AG10803 (cell line): ENCODE data around the gene RBM42.
"Not testable (repeated sequence)": the region's sequence is repeated elsewhere in the genome, so short reads cannot be mapped to it uniquely, and the experiment has no call there.

Experiments
- DNase-seq: peaks from one replicate; pipeline ENCODE4 v3.0.0; 2010; ENCODE audit warnings: low read depth
- H3K4me3 ChIP-seq: 2 replicates; pipeline ENCODE4 v1.5.1; 2011; ENCODE audit warnings: mild to moderate bottlenecking, low read length, control low read depth
- TF ChIP-seq, protein P1 (sequence below): conservative IDR thresholded peaks from 2 replicates; pipeline ENCODE4 v1.5.1; 2011; ENCODE audit warnings: mild to moderate bottlenecking, low read length, control low read depth, inconsistent platforms

RBM42 gene

GRCh38 chr19:35628565-35629331 lies at the start of gene RBM42:
Gene RBM42 (plus strand): TSS chr19:35629036. CDS start chr19:35629154, 118 bp downstream.
- TF ChIP-seq, protein P1, sequence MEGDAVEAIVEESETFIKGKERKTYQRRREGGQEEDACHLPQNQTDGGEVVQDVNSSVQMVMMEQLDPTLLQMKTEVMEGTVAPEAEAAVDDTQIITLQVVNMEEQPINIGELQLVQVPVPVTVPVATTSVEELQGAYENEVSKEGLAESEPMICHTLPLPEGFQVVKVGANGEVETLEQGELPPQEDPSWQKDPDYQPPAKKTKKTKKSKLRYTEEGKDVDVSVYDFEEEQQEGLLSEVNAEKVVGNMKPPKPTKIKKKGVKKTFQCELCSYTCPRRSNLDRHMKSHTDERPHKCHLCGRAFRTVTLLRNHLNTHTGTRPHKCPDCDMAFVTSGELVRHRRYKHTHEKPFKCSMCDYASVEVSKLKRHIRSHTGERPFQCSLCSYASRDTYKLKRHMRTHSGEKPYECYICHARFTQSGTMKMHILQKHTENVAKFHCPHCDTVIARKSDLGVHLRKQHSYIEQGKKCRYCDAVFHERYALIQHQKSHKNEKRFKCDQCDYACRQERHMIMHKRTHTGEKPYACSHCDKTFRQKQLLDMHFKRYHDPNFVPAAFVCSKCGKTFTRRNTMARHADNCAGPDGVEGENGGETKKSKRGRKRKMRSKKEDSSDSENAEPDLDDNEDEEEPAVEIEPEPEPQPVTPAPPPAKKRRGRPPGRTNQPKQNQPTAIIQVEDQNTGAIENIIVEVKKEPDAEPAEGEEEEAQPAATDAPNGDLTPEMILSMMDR: no peak
- H3K4me3 ChIP-seq: peak within 1 kb of the TSS; percentile 98
- DNase-seq: peak; percentile 99

- TF ChIP-seq, protein P1: no peak
- DNase-seq: no peak
These were observed 46.1 kb upstream of the RBM42 start for GRCh38 chr19:35582760-35583159.

GRCh38 chr19:35585848-35586247 lies 43.0 kb upstream of the RBM42 start, which contains the start of gene PMIS2:
Gene PMIS2 (plus strand): TSS chr19:35586173. CDS start chr19:35586260, 87 bp downstream.
- TF ChIP-seq, protein P1: no peak
- H3K4me3 ChIP-seq: no peak within 1 kb of the TSS
- no peak for DNase-seq

More at GRCh38 chr19:35582760-35583159, 46.1 kb upstream of the RBM42 start:
- H3K4me3 ChIP-seq: no peak overlapping the region

DNA sequence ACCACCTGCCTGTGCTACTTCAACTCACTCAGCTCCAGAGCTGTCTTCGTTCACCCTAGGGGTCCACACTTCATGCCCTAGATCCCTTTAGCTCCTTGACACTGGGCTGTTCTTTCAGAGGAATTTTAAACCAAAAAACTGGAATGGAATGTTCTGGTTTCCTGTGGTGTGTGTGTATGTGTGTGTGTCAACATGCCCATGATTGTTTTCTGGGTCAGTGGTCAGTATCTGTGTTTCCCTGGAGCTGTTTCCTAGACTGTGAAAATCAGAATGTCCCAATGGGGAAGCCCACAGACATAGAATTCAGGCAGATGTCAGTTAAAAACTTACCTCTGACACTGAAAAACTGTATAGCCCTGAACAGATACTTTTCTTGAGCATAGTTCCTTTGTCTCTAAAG lies 41.5 kb upstream of the RBM42 start:
- no peak overlapping the region for H3K4me3 ChIP-seq
- DNase-seq: peak; percentile 32
- TF ChIP-seq, protein P1: no peak

- DNase-seq: no peak
- no peak overlapping the region for H3K4me3 ChIP-seq
- TF ChIP-seq, protein P1: no peak
These were observed 38.0 kb upstream of the RBM42 start for GRCh38 chr19:35590875-35591274.

DNA sequence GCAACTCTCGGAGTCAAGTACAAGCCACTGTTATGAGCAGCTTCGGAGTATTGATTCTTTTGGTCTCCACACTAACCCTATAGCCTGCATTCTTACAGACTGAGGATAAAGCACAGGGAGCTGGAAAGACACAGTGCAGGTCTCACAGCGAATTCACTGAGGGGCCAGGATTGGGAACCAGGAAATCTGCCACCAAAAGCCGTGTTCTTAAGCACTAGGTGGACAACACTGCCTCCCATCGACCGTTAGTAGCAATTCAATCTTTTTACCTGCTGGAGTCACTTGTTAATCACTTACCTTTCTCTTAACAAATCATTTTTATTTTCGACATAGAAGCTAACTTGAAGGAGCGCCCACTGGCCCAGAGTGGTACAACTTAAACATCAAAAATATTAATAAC lies 36.6 kb upstream of the RBM42 start:
- DNase-seq: peak; percentile 26
- H3K4me3 ChIP-seq: no peak overlapping the region
- TF ChIP-seq, protein P1: peak; percentile 65

GRCh38 chr19:35595026-35595425 lies 33.8 kb upstream of the RBM42 start:
- not testable (repeated sequence) for H3K4me3 ChIP-seq, DNase-seq
